HG02938 (cell line): ENCODE measurements around the gene SBNO2.

ENCODE experiments used
- ATAC-seq: cut with Tn5 transposase; IDR thresholded peaks from one replicate; pipeline ENCODE4 v1.9.1; 2021; ENCODE audit warnings: mild to moderate bottlenecking, moderate library complexity; ENCODE audit not compliant: unreplicated experiment

Gene SBNO2

DNA sequence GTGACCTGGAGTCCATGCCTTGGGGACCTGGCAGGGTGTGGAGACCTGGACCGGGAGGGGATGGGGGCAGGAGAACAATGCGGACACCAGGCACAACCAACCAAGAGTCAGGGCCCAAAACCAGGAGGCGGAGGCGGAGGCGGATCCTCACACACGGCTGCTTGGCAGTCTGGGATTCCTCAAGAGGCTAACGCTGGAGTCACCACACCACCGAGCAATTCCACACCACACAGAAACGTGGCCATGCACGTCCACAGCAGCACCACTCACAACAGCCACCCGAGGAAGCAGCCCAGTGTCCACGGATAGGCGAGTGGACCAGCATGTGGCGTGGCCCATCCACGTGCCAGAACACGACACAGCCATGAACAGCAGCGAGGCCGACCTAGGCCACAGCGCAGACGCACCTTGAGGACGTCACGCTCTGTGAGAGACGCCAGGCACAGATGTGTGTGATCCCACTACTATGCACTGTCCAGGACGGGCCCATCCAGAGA is 17.7 kb downstream of the SBNO2 start:
- no peak for ATAC-seq

DNA sequence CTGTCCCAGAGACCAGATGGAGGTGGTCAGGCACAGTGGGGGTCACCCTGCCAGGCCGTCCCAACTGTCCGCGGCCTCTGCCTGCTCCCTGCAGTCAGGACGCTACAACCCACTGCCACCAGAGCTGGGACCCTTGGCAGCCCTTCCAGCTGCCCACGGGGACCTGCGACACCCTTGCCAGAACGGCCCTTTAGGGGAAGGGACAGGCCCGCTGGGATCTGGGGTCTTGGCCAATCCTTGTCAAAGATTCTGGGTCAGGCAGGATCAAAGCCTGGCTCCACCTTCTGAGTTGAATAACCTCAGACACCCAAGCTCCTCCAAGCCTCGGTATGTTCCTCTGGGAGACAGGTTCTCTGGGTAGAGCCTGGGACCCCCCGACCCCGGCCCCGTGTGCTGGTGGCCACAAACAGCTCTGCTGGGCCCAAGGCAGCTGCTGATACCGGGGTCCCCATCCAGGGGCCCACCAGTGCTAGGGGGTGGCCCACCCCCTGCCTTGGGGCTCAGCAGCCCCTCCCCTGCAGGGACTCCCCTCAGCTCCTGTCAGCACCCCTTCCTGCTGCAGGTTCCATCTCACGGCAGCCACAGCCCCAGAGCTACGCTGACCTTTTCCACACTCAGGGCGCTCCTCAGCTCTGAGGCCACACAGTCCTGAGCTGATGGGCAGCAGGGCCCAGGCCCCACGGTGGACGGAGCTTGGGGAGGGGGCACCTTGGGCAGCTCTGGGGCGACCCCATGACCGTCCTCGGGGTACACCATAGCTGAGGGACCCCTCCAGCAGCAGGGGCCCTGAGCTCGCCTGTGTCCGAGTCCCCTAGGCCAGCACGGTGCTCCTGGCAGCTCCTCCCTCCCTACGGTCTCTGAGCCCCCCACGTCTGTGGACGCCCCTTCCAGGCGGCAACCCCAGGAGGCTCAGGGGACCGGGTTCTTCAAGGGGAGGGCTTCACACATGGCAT is 18.4 kb downstream of the SBNO2 start:
- ATAC-seq: no peak

DNA sequence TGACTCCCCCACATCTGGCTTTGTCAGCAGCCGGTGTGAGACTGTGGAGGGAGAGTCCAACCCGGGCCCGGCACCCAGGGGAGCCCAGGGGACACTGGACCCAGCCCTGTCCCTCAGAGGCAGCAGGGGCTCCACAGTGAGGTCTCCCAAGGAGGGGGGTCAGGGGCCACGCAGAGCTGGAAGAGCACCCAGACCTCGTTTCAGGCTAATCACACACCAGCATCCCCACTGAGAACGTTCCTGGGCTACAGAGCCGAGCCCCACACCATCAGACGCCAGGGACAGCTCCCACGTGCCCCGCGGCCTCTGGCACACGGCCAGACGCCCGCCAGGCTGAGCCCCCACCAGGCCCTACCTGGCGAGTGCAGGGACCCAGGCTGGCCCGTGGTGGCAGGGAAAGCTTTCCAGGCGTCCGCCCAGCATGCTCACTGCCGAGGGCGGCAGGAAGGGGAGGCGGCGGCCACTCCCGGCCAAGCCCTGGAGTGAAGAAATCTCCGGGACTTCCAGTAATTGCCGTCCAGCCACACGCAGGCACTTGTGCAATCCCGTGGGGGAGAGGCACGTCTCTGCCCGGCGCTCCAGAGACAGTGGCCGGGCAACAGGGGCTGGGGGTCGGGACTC is 19.2 kb downstream of the SBNO2 start:
- no peak for ATAC-seq

DNA sequence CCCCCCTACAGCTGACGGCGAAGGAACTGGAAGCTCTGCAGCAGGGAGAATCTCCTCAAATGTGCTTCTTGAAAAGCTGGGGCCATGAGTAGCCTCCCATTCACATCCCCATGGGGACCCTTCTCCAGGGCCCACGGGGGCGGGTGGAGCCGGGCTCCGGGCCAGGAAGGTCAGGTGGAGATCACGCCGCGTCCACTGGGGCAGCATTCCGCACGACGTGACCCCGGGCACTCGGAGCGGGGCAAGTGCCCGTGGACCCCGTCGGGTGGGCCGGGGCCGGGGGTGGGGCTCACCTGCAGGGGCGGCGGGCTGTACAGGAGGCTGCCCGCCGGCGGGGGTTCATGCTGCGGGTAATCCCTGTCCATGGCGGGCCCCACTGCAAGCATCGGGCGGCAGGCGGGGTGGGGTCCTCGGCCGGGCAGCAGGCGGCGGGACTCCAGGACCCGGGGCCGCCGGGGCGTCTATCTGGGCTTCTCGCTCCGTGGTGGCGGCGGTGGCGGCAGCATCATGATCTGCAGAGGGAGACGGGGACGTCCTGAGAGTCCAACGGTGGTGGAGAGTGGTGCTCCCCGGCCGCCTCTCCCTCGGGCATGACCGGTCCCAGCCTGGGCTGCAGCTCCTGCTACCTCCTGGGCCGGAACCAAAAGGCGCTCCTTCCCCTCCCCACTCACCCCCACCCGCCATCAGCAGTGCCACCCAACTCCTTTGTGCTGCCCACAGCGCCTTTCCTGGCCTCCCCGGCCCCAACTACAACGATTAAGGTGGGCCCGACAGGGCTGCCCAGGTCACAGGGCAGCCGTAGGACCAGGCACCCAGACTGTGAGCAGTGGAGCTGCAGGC is 20.0 kb downstream of the SBNO2 start:
- no peak for ATAC-seq

DNA sequence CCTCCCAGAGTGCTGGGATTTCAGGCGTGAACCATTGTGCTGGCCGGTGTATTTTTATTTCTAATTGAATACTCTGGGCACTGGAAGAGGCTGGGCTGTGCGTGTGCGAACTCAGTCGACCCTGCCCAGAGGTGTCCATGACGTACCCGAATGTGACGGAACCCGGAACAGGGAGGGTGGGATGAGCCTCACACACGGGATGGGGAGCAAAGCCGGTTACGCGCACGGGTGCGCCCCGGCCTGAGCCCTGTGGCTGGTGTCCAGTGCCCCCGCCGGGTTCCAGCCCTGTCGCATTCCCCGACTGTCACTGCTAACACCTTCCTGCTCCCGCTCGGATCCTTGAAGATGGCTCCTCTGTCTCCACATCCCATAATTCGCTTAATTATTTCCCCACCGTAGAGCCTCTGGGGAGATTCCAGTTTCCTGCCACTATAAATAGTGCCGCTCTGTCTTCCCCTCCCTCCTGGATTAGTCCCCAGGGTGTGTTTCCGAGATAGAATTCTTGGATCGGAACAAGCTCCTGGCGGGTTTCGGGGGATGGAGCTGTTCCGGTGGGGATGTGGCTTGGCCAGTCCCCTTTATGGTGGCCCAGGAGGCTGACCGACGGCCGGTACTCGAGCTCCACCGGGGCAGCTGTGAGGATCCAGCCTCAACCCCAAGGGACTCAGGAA is 22.0 kb downstream of the SBNO2 start:
- no peak for ATAC-seq

DNA sequence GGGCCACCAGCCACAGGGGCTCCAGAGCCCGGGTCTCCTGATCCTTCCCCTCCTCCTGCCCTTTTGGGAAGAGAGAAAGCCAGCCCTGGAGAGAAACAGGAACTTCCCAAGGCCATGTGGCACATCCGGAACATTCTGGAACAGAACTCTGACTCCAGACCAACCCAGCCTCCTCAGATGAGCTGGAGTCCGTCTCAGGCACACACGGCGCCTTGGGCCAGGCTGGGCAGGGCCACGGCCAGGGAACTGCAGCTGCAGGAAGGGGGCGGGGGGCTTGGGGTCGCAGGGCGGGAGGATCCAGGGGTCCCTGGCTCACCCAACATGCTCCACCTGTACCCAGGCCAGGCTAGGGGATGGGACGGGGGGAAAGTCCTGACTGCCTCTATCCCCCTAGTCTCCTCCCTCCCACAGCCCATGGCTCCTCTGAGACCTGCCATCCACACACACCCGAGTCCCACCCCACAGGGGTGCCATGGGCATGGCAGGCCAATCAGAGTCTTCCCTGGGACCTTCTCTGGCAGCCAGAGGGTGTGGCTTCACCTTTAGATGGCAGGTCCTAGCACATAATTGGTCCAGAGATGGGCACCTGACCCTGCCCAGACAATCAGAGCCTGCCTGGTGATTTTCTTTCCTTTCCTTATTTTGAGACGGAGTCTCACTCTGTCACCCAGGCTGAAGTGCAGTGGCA is 22.9 kb downstream of the SBNO2 start:
- ATAC-seq: no peak

DNA sequence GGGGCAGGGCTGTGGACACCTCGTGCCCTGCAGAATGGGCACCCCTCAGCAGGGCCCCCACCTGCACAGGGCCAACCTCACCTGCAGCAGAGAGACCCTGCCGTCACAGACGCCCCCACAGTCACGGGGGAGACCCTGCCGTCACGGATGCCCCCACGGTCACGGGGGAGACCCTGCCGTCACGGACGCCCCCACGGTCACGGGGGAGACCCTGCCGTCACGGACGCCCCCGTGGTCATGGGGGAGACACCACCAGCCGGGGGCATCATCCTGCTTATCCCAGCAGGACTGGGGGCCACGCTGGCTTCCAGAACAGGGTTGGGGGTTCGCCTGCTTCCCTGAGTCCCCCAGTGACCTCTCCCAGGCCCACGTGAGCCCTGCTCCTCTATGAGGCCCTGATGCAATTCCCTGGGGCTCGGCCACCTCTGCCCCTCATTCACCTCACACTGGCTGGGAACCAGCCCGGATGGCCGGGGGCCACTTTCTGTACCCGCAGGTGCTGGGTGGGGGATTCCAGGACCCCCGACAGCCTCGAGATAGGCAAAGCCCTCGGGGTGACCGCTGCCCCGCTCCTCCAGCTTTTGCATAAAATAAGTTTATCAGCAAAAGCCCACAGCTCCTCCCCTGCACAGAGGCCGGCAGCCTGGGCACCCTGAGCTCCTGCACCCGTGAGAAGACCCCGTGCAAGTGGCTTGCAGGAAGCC is 23.6 kb downstream of the SBNO2 start:
- ATAC-seq: no peak

DNA sequence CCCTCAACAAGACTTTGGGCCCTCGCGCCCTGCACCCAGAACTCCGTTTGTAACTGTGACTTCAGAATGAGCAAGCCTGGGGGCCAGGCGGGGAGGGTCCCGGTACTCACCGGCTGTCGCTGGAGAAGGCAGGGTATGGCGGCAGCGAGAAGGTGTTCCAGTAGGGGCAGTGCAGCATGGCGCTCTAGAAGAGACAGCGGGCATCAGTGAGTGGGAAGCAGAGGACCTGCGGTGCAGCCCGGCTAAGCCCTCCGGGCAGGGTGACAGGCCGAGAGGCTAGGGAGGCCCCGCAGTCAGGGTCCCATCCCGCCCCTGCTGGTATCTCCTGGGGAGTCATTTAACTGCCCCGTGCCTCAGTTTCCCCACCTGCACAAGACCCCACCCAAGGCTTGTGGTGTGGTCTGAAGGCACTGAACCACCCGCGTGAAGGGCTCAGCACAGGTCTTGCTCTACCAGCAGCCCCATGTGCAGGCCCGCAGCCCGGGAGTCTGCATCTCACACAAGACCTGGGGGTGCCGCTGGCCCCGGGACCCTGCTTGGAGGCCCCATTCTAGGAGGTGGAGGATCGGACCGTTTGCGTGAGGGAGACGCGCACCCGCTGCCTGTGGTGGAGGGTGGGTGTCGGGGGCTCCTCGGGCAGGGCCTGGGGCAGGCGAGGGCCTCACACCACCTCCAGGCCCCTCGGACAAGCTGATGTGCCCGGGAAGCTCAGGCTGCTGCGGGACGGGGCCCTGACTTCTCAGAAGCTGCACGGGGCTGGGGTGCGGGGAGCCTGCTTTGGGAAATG is 24.6 kb downstream of the SBNO2 start:
- ATAC-seq: no peak

DNA sequence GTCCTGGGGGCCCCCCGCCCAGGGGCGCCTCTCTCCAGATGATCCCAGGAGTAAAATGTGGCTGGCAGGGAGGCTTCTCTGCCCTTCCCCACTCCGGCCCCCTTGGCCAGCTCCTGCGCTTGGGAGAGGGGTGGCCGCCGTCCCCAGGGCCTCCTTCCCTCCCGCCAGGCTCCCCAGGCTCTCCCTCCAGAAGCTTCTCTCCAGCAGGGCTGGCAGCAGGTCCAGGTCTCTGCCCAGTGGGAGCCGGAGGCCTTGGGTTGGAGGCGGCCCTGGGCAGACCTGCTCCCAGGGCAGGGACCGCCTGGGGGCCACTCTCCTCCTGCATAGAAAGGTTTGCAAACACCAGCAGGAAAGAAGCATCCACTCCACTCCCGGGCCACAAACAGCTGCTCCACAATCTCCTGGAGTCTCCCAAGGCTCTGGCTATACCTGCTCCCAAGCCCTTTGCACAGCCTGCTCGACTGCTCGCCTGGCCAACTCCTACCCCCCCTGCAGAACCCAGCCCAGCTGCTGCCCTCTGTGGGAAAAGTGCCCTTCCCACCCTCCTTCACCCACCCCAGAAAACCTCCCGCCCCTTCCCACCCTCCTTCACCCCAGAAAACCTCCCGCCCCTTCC is 26.0 kb downstream of the SBNO2 start:
- ATAC-seq: no peak

DNA sequence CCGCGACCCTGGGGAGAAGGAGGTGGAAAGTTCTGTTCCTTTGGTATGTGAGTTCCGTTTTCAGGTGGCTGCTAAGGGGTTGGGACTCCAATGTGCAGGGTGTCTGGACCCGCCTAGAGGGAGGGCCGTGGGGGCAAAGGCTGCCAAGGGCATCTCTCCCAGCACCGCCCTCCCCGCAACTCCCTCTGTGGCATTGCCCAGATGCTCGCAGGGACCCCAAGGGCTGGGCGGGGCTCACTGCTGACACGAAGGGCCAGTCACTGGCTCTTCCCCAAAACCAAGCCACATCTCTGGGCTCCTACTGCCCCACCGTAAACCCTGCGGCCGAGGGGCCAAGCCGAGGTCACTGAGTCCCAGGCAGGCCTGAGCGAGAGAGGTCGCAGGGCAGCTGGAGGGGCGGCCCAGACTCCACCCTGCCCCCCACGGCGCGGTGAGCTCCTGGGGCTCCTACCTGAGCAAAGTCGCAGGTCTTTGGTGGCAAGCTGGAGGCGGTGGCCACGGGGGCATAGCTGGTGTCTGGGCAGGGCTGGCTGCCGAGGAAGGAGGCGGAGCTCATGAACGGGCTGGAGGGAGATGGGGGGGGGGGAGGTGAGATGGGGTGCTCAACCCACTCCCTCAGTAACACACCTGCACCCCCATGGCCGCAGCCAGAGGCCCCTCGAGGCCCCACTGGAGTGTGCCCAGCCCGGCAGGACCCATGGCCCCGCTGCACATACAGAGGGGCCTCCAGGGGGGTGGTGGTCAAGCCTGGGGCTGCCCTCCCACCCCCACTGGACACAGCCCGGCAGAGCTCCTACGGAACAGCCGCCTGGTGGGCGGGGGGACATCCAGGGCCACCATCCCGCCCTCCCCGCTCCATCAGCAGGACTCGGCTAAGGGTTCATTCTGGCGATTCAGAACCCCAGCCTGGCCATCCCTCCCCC is 26.9 kb downstream of the SBNO2 start:
- ATAC-seq: no peak

DNA sequence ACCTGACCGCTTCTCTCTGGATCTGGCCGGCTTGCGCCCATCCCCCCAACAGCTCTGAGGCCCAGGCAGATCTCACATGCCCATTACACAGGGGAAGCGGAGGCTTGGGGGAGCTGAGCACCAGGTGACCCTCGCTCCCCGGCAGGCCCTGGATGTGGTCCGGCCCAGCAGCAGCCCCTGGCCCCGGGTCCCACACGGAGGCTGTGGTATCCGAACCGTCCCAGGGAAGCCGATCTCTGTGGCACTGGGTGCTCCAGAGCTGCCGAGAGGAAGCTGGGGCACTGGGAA is 27.7 kb downstream of the SBNO2 start:
- no peak for ATAC-seq

DNA sequence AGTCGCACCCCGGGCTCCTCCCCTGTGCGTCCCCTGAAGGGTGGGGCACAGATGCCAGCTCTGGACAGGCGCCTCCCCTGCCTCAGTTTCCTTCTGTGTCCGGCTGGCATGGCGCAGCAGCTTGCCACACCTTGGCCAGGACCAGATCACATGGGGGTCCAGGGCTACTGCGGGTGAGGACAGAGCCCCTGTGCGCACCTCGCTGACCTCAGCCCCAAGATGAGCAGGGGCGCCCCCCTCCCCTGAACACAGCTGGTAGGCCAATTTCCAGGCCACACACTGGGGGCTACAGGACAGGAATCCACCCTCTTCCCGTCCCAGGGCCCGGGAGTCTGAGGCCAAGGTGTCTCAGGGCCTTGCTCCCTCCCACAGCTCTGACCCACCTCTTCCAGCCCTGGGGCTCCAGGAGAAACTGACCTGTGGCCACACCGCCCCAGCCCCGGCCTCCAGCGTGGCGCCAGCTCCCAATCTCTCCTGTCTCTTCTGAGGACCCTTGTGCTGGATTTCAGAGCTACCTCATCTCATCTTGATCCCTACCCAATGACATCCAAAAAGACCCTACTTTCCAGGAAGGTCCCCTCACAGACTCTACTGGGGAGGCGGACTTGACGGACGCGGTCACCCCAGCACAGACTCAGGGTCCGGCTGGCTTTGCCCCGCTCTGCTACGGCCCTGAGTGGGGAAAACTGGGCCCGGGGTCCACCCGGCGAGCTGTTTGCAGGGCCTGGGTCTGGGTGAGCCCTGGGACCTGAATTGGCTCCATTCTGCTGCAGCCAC is 28.2 kb downstream of the SBNO2 start:
- ATAC-seq: no peak

DNA sequence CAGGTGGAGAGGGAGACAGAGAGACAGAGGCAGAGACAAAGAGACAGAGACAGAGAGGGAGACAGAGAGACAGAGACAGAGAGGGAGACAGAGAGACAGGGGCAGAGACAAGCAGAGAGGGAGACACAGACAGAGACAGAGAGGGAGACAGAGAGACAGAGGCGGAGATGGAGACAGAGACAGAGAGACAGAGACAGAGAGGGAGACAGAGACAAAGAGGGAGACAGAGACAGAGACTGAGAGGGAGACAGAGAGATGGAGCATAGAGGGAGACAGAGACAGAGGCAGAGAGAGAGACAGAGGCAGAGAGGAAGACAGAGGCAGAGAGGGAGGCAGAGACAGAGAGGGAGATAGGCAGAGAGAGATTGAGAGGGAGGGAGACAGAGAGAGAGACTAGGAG is 29.3 kb downstream of the SBNO2 start:
- ATAC-seq: no peak

DNA sequence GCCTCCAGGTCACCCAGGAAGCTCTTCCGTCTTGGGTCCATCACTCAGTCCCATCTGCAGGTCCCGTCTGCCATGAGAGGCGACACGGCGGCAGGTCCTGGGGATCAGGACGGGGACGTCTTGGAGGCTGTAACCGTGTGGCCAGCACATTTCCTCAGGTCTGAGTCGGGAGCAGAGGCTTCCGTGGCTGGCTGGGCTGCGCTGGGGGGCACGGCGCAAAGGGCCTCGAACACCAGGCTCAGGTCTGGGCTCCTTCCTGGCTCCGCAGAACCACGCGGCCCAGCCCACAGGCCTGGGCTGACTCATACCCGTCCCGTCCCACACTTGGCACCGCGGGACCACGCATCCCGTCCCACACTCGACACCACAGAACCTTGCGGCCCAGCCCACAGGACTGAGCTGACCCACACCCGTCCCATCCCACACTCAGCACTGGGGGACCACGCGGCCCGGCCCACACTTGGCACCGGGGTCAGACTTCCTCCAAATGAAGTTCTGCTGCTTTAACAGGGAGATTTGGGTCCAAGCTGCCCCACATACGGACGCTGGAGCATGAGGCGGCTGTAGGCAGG is 30.2 kb downstream of the SBNO2 start:
- ATAC-seq: no peak

DNA sequence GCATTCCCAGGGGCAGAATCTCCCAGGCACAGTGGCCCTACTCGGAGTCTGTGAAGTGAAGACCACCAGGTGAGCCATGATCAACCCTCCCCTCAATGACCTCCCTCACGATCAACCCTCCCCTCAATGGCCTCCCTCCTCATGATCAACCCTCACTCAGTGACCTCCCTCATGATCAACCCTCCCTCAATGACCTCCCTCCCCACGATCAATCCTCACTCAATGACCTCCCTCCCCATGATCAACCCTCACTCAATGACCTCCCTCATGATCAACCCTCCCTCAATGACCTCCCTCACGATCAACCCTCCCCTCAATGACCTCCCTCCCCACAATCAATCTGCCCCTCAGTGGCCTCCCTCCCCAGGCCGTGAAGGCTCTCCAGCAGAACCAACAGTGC is 32.1 kb downstream of the SBNO2 start:
- ATAC-seq: no peak

DNA sequence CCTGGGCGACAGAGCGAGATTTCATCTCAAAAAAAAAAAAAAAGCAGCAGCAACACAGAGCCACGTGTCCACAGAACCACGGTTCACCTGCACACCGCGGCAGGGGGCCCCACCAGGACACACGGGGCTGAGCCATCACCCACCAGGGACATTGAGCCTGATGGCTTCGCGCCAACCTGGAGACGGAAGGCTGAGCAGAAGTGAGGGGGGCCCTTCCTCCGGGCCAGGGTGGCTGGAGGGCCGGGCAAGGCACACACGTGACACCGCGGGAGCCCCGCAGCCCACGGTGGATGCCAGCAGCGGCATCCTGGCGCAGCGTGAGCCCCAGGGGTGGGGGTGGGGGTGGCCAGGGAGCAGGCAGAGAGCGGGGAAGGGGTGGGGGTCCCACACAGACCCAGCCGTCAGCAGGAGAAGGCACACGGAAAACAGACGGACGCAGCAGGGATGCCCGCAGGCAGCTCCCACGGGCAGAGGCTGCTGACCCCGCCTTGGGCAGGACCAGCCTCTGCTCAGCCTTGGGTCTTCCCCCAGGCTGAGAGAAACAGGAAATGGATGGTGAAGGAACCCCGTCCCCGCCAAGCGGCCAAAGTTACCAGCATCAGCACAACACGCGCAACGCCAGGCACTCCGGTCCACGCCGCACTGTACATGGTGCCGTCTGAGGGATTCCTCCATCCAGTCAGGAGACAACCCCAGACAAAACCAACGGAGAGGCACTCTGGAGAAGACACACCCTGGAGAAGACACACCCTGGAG is 33.6 kb downstream of the SBNO2 start:
- no peak for ATAC-seq
